ENCODE results near the gene NAV2. TPM values are rescaled to one million over a fixed set of nuclear protein-coding genes. Genes with fewer than 3 reads are reported as not detected.
A peak's percentile ranks its signal among the peaks of the same experiment; 100 is the strongest.

The NAV2 gene
- total and polyA plus RNA-seq, 12 donors, result 6.9 to 34.7 (median 20.2) TPM

DNA sequence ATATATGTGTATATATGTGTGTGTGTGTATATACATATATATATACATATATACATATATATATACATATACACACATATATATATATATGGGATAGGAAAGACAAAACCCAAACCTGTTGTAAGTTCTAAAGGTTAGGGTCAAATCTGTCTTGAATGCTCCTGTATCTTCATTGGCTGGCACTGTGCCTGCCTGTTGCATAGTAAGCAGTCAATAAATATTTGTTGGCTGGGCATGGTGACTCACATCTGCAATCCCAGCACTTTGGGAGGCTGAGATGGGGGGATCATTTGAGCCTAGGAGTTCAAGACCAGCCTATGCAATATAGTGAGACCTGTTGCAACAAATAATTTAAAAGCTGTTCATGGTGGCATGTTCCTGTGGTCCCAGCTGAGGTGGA lies 242.3 kb downstream of the NAV2 start:
- Histone ChIP-seq H3K4me1 (peaks cover 7 to 67% (median 50%) of the 10 kb centered on the region in 9 donors), H3K4me3 (no peak overlapping the region), H3K9me3 (no peaks in the 10 kb centered on the region), H3K36me3 (peaks cover 0 to 10% (median 0%) of the 10 kb centered on the region in 9 donors), H3K27me3 (no peaks in the 10 kb centered on the region), H3K27ac (peak overlapping the region in 3 of 10 donors; percentile 16 to 52 (median 38))
- TF ChIP-seq, protein P1, sequence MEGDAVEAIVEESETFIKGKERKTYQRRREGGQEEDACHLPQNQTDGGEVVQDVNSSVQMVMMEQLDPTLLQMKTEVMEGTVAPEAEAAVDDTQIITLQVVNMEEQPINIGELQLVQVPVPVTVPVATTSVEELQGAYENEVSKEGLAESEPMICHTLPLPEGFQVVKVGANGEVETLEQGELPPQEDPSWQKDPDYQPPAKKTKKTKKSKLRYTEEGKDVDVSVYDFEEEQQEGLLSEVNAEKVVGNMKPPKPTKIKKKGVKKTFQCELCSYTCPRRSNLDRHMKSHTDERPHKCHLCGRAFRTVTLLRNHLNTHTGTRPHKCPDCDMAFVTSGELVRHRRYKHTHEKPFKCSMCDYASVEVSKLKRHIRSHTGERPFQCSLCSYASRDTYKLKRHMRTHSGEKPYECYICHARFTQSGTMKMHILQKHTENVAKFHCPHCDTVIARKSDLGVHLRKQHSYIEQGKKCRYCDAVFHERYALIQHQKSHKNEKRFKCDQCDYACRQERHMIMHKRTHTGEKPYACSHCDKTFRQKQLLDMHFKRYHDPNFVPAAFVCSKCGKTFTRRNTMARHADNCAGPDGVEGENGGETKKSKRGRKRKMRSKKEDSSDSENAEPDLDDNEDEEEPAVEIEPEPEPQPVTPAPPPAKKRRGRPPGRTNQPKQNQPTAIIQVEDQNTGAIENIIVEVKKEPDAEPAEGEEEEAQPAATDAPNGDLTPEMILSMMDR (IDR thresholded peaks at IDR 0.05), result no peak
- no peak for ATAC-seq
- no peak for DNase-seq
- intact Hi-C loops (cut with DNase I), result loop anchor here in 9 of 10 donors (5.0 to 10.0 kb wide), 7 partner anchors 102 to 407 kb away; partner anchors contain the start of gene HTATIP2 (in 1 of the 9)

DNA sequence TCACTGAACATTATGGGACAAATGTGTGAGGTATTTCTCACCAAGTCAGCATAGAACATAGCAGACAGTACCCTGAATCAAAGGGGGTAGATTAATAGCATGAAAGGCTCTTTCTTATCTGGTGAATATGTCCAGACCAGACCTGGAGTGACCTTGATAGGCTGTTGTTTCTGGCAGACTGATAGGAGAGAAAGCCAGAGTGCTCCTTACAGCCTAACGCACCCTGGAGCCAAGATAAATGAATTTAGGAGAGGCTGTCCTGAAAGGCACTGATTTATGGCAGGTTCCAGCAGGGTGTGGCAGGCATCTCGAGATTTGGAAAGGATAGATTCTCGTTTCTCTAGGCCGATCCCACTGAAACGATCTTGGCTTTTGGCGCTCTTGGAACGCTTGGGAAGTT lies 243.0 kb downstream of the NAV2 start:
- ATAC-seq, result peak in 2 of 8 donors; percentile 16 to 61
- Histone ChIP-seq H3K27ac (peak overlapping the region in 4 of 10 donors; percentile 16 to 52 (median 32)), H3K27me3 (no peaks in the 10 kb centered on the region), H3K9me3 (no peaks in the 10 kb centered on the region), H3K4me1 (peaks cover 7 to 67% (median 50%) of the 10 kb centered on the region in 9 donors), H3K4me3 (no peak overlapping the region), H3K36me3 (peaks cover 0 to 2% (median 0%) of the 10 kb centered on the region in 9 donors)
- intact Hi-C loops (cut with DNase I), result loop anchor here in 4 of 10 donors (5.0 to 10.0 kb wide), 2 partner anchors 172 to 399 kb away; no protein-coding TSS in a partner anchor
- WGBS, 2 donors, result 45 to 49% methylated on average over 7 of the region's 7 CpGs
- no peak for DNase-seq
- TF ChIP-seq, protein P1 (IDR thresholded peaks at IDR 0.05), result no peak

DNA sequence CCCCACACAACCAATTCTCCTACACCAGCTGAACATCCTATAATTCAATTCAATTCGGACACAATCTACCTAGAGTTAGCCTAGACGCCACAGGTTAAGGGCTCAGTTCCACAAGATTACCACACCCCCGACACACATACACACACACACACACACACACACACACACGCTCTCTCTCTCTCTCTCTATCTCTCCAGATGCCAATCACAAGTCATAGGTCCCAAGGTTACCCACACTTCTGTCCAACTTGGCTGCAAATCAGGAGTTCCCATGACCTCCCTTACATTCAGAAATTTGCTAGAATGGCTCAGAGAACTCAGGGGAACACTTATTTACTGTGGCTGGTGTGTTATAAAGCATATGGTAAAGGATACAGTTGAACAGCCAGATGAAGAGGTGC lies 243.6 kb downstream of the NAV2 start:
- intact Hi-C loops (cut with DNase I), result loop anchor here in 4 of 10 donors (5.0 to 10.0 kb wide), 2 partner anchors 171 to 399 kb away; no protein-coding TSS in a partner anchor
- H3K4me3 ChIP-seq, result no peak overlapping the region
- ATAC-seq, result peak in 3 of 8 donors; percentile 7 to 18 (median 9)
- DNase-seq, result no peak
- no peaks in the 10 kb centered on the region for H3K36me3 ChIP-seq
- H3K27me3 ChIP-seq, result no peaks in the 10 kb centered on the region
- WGBS, 2 donors, result 53 to 60% methylated on average over 4 of the region's 4 CpGs
- H3K4me1 ChIP-seq, result peaks cover 7 to 67% (median 50%) of the 10 kb centered on the region in 9 donors
- H3K27ac ChIP-seq, result peak overlapping the region in 4 of 10 donors; percentile 16 to 52 (median 32)
- TF ChIP-seq, protein P1 (IDR thresholded peaks at IDR 0.05), result no peak
- no peaks in the 10 kb centered on the region for H3K9me3 ChIP-seq

DNA sequence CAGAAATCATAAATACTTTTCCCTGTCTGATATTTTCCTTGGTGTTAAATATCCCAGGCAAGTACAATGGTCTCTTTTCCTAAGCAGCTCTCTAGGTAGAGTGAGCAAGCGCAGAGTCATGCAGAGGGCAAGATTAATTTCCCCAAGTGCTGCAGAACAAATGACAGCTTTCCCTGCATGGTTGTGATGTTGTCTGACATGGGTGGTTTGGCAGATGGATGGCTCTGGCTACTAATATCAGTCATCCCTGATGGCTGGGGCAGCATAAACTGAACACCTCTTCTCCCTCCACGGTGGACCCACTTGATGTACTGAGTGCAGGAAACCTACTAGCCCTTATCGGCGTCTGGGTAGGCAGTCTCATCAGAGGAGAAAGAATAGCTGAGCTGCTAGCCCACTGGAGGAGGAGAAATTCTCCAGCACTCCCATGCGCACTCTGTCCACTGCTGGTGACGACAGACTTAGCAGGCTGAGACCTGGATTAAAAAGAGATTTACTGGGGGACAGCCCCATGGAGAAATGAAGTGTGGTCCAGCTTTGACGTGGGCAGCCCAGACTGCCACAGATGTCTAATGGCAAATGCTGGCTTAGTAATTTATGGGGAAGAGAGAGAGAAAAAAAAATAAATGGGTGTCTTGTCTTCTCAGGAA lies 244.8 kb downstream of the NAV2 start:
- TF ChIP-seq, protein P1 (IDR thresholded peaks at IDR 0.05), result no peak
- no peaks in the 10 kb centered on the region for H3K27me3 ChIP-seq
- intact Hi-C loops (cut with DNase I), result loop anchor here in 4 of 10 donors (5.0 to 10.0 kb wide), 2 partner anchors 170 to 397 kb away; no protein-coding TSS in a partner anchor
- H3K27ac ChIP-seq, result peak overlapping the region in 5 of 10 donors; percentile 16 to 44 (median 19)
- ATAC-seq (peak in 6 of 8 donors; percentile 21 to 51 (median 42)), DNase-seq (no peak)
- 56 to 70% methylated on average over 7 of the region's 7 CpGs for WGBS, 2 donors
- no peaks in the 10 kb centered on the region for H3K9me3 ChIP-seq
- no peak overlapping the region for H3K4me3 ChIP-seq
- peaks cover 7 to 58% (median 42%) of the 10 kb centered on the region in 9 donors for H3K4me1 ChIP-seq
- no peaks in the 10 kb centered on the region for H3K36me3 ChIP-seq

All from heart right ventricle (tissue), 16 donors.